Measurements from ENCODE around the gene XYLB.

DNA sequence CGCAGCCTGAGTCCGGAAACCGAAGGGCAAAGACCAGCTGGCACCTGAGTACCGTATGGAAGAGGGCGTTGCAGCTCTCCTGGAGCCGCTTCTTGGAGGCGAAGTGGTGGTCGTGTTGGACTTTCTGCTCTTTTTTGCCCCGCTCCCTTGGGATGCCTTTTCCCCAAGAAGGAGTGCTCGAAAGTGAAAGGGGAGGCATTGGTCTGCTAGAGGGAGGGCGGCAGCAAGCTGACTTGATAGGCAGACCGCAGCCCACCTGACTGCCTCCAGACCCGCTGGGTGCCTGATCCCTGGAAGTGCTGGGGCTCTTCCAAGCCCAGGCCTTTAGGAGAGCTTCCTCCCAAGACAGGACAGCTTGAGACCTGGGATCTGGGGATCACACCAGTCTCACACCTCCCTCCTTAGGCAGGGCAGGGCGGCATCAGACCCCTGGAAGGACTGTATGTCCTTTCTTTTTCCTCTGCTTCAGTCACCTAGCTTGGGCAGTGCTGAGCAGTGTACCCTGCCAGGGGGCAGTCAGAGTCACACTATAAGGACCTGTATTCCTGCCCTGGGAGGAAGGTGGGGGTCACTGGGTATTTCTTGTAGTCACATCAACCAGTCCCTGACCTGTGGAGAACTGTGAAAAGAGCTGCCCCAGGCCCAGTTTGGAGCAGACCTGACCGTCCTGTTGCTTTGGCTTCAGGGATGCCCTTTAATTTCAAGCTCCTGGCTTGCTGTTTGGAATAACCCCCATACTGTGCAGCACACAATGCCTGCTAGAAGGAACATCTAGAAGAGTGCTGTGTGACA, 109.2 kb downstream of the XYLB start:
- TF ChIP-seq, protein P1, sequence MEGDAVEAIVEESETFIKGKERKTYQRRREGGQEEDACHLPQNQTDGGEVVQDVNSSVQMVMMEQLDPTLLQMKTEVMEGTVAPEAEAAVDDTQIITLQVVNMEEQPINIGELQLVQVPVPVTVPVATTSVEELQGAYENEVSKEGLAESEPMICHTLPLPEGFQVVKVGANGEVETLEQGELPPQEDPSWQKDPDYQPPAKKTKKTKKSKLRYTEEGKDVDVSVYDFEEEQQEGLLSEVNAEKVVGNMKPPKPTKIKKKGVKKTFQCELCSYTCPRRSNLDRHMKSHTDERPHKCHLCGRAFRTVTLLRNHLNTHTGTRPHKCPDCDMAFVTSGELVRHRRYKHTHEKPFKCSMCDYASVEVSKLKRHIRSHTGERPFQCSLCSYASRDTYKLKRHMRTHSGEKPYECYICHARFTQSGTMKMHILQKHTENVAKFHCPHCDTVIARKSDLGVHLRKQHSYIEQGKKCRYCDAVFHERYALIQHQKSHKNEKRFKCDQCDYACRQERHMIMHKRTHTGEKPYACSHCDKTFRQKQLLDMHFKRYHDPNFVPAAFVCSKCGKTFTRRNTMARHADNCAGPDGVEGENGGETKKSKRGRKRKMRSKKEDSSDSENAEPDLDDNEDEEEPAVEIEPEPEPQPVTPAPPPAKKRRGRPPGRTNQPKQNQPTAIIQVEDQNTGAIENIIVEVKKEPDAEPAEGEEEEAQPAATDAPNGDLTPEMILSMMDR (conservative IDR thresholded peaks at IDR 0.05; ENCODE audit: low read length) = no peak
- TF ChIP-seq EZH2phosphoT487 (IDR thresholded peaks at IDR 0.05; ENCODE audit: borderline replicate concordance, low read depth, low read length) = no peak

Measured in OCI-LY7 (cell line).